Activated naive CD4-positive, alpha-beta T cell treated with anti-CD3 and anti-CD28 coated beads, Interleukin-2, amount 50 U/mL, for 16 hours (primary cell): ENCODE data around the gene HOXC5.

Experiments used
- DNase-seq: peaks from one replicate; pipeline ENCODE4 v3.0.0-alpha.2; 2020

The HOXC5 gene

GRCh38 chr12:54050482-54050810, 17.6 kb downstream of the HOXC5 start:
- DNase-seq: no peak

- DNase-seq: no peak
Measured at GRCh38 chr12:54051026-54051842, 18.4 kb downstream of the HOXC5 start.

GRCh38 chr12:54051874-54052437, 19.1 kb downstream of the HOXC5 start:
- DNase-seq: no peak

GRCh38 chr12:54052438-54053002, 19.7 kb downstream of the HOXC5 start:
- DNase-seq: no peak

- no peak for DNase-seq
Measured at GRCh38 chr12:54053003-54053750, 20.3 kb downstream of the HOXC5 start.

- no peak for DNase-seq
Measured at GRCh38 chr12:54053751-54054741, 21.2 kb downstream of the HOXC5 start, which contains the start of gene HOXC4. TSS of gene HOXC4 (plus strand) at chr12:54053835. CDS start at chr12:54053923, 88 bp downstream.

GRCh38 chr12:54054742-54055194, 21.9 kb downstream of the HOXC5 start:
- DNase-seq: no peak

- DNase-seq: no peak
Measured at GRCh38 chr12:54055552-54055951, 22.7 kb downstream of the HOXC5 start.

GRCh38 chr12:54056110-54056509, 23.3 kb downstream of the HOXC5 start:
- no peak for DNase-seq

- no peak for DNase-seq
Measured at GRCh38 chr12:54058128-54058768, 25.4 kb downstream of the HOXC5 start.

GRCh38 chr12:54059668-54060067, 26.8 kb downstream of the HOXC5 start:
- no peak for DNase-seq

- DNase-seq: no peak
Measured at GRCh38 chr12:54060174-54060974, 27.5 kb downstream of the HOXC5 start.

GRCh38 chr12:54060975-54061778, 28.3 kb downstream of the HOXC5 start:
- DNase-seq: no peak

GRCh38 chr12:54065677-54066076, 32.8 kb downstream of the HOXC5 start:
- no peak for DNase-seq

GRCh38 chr12:54066408-54066807, 33.6 kb downstream of the HOXC5 start:
- DNase-seq: no peak

GRCh38 chr12:54068418-54069070, 35.7 kb downstream of the HOXC5 start:
- no peak for DNase-seq

GRCh38 chr12:54071942-54072341, 39.1 kb downstream of the HOXC5 start:
- DNase-seq: no peak

- no peak for DNase-seq
Measured at GRCh38 chr12:54074308-54074707, 41.5 kb downstream of the HOXC5 start.

GRCh38 chr12:54075409-54075808, 42.6 kb downstream of the HOXC5 start:
- no peak for DNase-seq
